GM12878 (cell line): ENCODE measurements around the gene ENAH. TPM values are rescaled to one million over a fixed set of nuclear protein-coding genes. Genes with fewer than 3 reads are reported as not detected.

Experiments
- ATAC-seq: fragments of 200-7000 bp; cut with Tn5 transposase; 3 replicates; pipeline ENCODE4 v1.9.1; 2020; ENCODE audit warnings: mild to moderate bottlenecking, moderate library complexity
- BruUV-seq: library from RNA; stranded (reverse); fragments of 400-500 nt; replicated peaks from 2 replicates; lab custom pipeline; 2021; lab: Mats Ljungman, UMichigan
- CTCF ChIA-PET: fragments of 300-600 bp; sonication (Branson Sonifier 250); formaldehyde crosslinking; extraction: SDS; loops from one replicate; lab custom pipeline; 2021; ENCODE audit warnings: inconsistent platforms; lab: Yijun Ruan, JAX
- POLR2A ChIA-PET: fragments of 350-600 bp; formaldehyde crosslinking; extraction: SDS; loops from one replicate; lab custom pipeline; 2021; ENCODE audit warnings: inconsistent platforms; lab: Charles Lee
- RAD21 ChIA-PET: fragments of 300-600 bp; sonication (Branson Sonifier 250); formaldehyde crosslinking; loops from one replicate; lab custom pipeline; 2023; ENCODE audit warnings: antibody characterized with exemption; ENCODE audit not compliant: unreplicated experiment; lab: Charles Lee
- SMC1A ChIA-PET: fragments of 300-600 bp; sonication (Branson Sonifier 250); formaldehyde crosslinking; loops from one replicate; lab custom pipeline; 2023; ENCODE audit not compliant: unreplicated experiment, uncharacterized antibody; lab: Charles Lee
- DNase-seq: peaks from one replicate; pipeline ENCODE4 v3.0.0-alpha.2; 2011; ENCODE audit warnings: low read depth, low spot score
- FAIRE-seq: peaks from 3 replicates; lab custom pipeline; 2011; peaks lifted over from hg19 to GRCh38; lab: Jason Lieb, UNC
- H2AFZ ChIP-seq: 2 replicates; pipeline ENCODE4 v1.6.0; 2011; ENCODE audit warnings: low read depth, low read length, control low read depth; ENCODE audit not compliant: control insufficient read depth
- H3K27ac ChIP-seq: 2 replicates; pipeline ENCODE4 v1.5.1; 2011; ENCODE audit warnings: control low read depth; ENCODE audit not compliant: control insufficient read depth, insufficient read depth
- H3K27me3 ChIP-seq, 2 experiments: replicated peaks in 1 of 2; 2 replicates each; pipeline versions ENCODE4 v1.6.0 to v1.6.1; 2011; ENCODE audit warnings: low read length in 1 of 2; ENCODE audit not compliant: control insufficient read depth in 2 of 2, insufficient read depth in 2 of 2
- H3K36me3 ChIP-seq, 2 experiments: 2 replicates each; pipeline ENCODE4 v1.5.1; 2011; ENCODE audit warnings: low read length in 1 of 2; ENCODE audit not compliant: control insufficient read depth in 2 of 2, insufficient read depth in 2 of 2
- H3K4me1 ChIP-seq: 2 replicates; pipeline ENCODE4 v1.6.1; 2011; ENCODE audit warnings: mild to moderate bottlenecking, low read length, moderate library complexity, mixed read lengths; ENCODE audit not compliant: control insufficient read depth, insufficient read depth
- H3K4me2 ChIP-seq: 2 replicates; pipeline ENCODE4 v1.6.0; 2011; ENCODE audit warnings: control low read depth; ENCODE audit not compliant: control insufficient read depth, insufficient read depth
- H3K4me3 ChIP-seq: fragments of 200-600 bp; sonication (generic); 2 replicates; pipeline ENCODE4 v1.5.1; 2016
- H3K79me2 ChIP-seq: 2 replicates; pipeline ENCODE4 v1.6.0; 2011; ENCODE audit warnings: low read length; ENCODE audit not compliant: control insufficient read depth, insufficient read depth
- H3K9ac ChIP-seq: 2 replicates; pipeline ENCODE4 v1.8.0; 2011; ENCODE audit warnings: low read length, control low read depth, mixed read lengths; ENCODE audit not compliant: control insufficient read depth, insufficient read depth
- H3K9me3 ChIP-seq: replicated peaks from 3 replicates; pipeline ENCODE4 v1.5.1; 2011; ENCODE audit warnings: mild to moderate bottlenecking, low read length; ENCODE audit not compliant: control insufficient read depth, insufficient read depth
- H4K20me1 ChIP-seq: 2 replicates; pipeline ENCODE4 v1.6.0; 2011; ENCODE audit not compliant: control insufficient read depth, insufficient read depth
- ESRRA ChIP-seq: IDR thresholded peaks from 2 replicates; pipeline ENCODE4 v1.6.1; 2012; ENCODE audit warnings: mild to moderate bottlenecking, low read length, improper control_type of control experiment
- IKZF2 ChIP-seq, 2 experiments: fragments of 450-650 bp; IDR thresholded peaks; 2 replicates each; pipeline ENCODE4 v1.6.1; 2017; ENCODE audit warnings: mild to moderate bottlenecking in 2 of 2, moderate library complexity in 2 of 2
- NFYA ChIP-seq: IDR thresholded peaks from 2 replicates; pipeline ENCODE4 v1.6.1; 2011; ENCODE audit warnings: low read depth, mild to moderate bottlenecking, low read length, improper control_type of control experiment, borderline replicate concordance
- WRNIP1 ChIP-seq: IDR thresholded peaks from 2 replicates; pipeline ENCODE4 v1.6.1; 2011; ENCODE audit warnings: low read depth, low read length, improper control_type of control experiment, borderline replicate concordance
- ZNF592 ChIP-seq: fragments of 450-650 bp; IDR thresholded peaks from 2 replicates; pipeline ENCODE4 v1.6.1; 2017; ENCODE audit warnings: mild to moderate bottlenecking, moderate library complexity
- WGBS: methylation state at CpG from one replicate; pipeline ENCODE4 v1.1.6; 2016; ENCODE audit warnings: low lambda C conversion rate; ENCODE audit not compliant: insufficient replicate concordance, insufficient coverage; ENCODE audit errors: missing lambda C conversion rate; 5-methylcytosine and 5-hydroxymethylcytosine counted together
- in situ Hi-C: fragments of 300-500 bp; cut with MboI; formaldehyde crosslinking; loops from 9 replicates; pipeline ENCODE4 v1.14.3; 2018; ENCODE audit warnings: mixed read lengths
- intact Hi-C: fragments of 100-400 bp; cut with micrococcal nuclease; formaldehyde crosslinking; loops from one replicate; pipeline ENCODE4 v1.14.2; 2022; ENCODE audit not compliant: unreplicated experiment
- polyA plus RNA-seq, 11 experiments: library from polyadenylated mRNA; depleted of rRNA in 4 of 11; unstranded in 6 of 11; stranded (reverse) in 5 of 11; fragments of >200 nt; fragmentation: Nextera tagmentation in 4 of 11; fragmentation: Illumina TruSeq in 1 of 11; extraction: Ambion mirVana in 4 of 11; extraction: Trizol in 1 of 11; gene quantifications; 1 replicate in 1 of 11; 2 replicates in 10 of 11; pipeline versions ENCODE4 v1.2.1 to v1.2.3, GENCODE V29; 2011 to 2016; ENCODE audit warnings: inconsistent platforms in 2 of 11, missing spikeins in 2 of 11, low read depth in 1 of 11
- total RNA-seq, 4 experiments: library from RNA; depleted of rRNA in 3 of 4; stranded (reverse); fragments of >200 nt in 3 of 4; fragmentation: Illumina TruSeq in 1 of 4; extraction: Trizol in 1 of 4; gene quantifications; 2 replicates each; pipeline versions ENCODE4 v1.2.1 to v1.2.3, GENCODE V29; 2013 to 2021

The ENAH gene
- total and polyA plus RNA-seq, 10 of the 15 experiments (the other 5 are each of a cell fraction or from before 2014, with no cell fraction given) = under 0.01 to 0.62 (median 0.06) TPM; not detected in 5

- ChIA-PET CTCF (interaction anchor here (1.2 kb wide), 1 partner anchor 102 kb away, joined by 3 read pairs; no protein-coding TSS in a partner anchor), SMC1A (no interaction called here), RAD21 (no interaction called here), POLR2A (interaction anchor here (0.6 kb wide), 2 partner anchors 12 to 242 kb away, joined by 3 to 4 read pairs; no protein-coding TSS in a partner anchor)
- Histone ChIP-seq H3K4me2 (no peak overlapping the region), H3K4me3 (no peak overlapping the region), H4K20me1 (no peaks in the 10 kb centered on the region), H3K36me3 (no peaks in the 10 kb centered on the region), H3K9ac (no peak overlapping the region), H3K79me2 (no peaks in the 10 kb centered on the region), H3K27me3 (no peaks in the 10 kb centered on the region; a peak in 2 of 4 replicates), H2AFZ (no peak overlapping the region), H3K4me1 (no peaks in the 10 kb centered on the region), H3K27ac (no peak overlapping the region), H3K9me3 (no peaks in the 10 kb centered on the region)
- in situ Hi-C loops = no loop called here
- WGBS = 13% methylated on average over 3 of the region's 3 CpGs
- FAIRE-seq (no peak), DNase-seq (no peak), ATAC-seq (no peak)
- intact Hi-C loops = no loop called here
- TF ChIP-seq NFYA (no peak), ZNF592 (no peak), IKZF2 (IDR thresholded peaks at IDR 0.05) (no peak), WRNIP1 (no peak), ESRRA (no peak)
- no TSS peak for BruUV-seq
Observed at GRCh38 chr1:225581186-225581585, 71.7 kb downstream of the ENAH start.
